Psoas muscle (tissue), 8 donors: Measurements from ENCODE around the gene TMEM14A. TPM values are rescaled to one million over a fixed set of nuclear protein-coding genes. Genes with fewer than 3 reads are reported as not detected.

ENCODE experiments used
- ATAC-seq, 4 donors: fragments of 200-7000 bp; cut with Tn5 transposase; one replicate each; pipeline ENCODE4 v1.9.1; 2020; ENCODE audit warnings: moderate library complexity in 3 of 4, mild to moderate bottlenecking in 2 of 4
- DNase-seq, 2 donors: peaks; one replicate each; pipeline ENCODE4 v3.0.0-alpha.2; 2020
- H3K27ac ChIP-seq: fragments of 200-600 bp; one replicate; pipeline ENCODE4 v1.8.0; 2022
- H3K27me3 ChIP-seq, 3 donors: fragments of 200-600 bp in 1 of 3; one replicate each; pipeline versions ENCODE4 v1.6.1 to v1.8.0; 2013 to 2022; ENCODE audit warnings: low read length in 2 of 3, mild to moderate bottlenecking in 2 of 3, moderate library complexity in 1 of 3; ENCODE audit not compliant: insufficient read depth in 3 of 3
- H3K36me3 ChIP-seq, 2 donors: fragments of 200-600 bp in 1 of 2; one replicate each; pipeline versions ENCODE4 v1.6.1 to v1.8.0; 2013 to 2022; ENCODE audit warnings: low read depth in 1 of 2, mild to moderate bottlenecking in 1 of 2, moderate library complexity in 1 of 2; ENCODE audit not compliant: insufficient read depth in 1 of 2
- H3K4me1 ChIP-seq: fragments of 200-600 bp; one replicate; pipeline ENCODE4 v1.8.0; 2022
- H3K4me3 ChIP-seq: fragments of 200-600 bp; one replicate; pipeline ENCODE4 v1.8.0; 2022; ENCODE audit warnings: mild to moderate bottlenecking
- H3K9me3 ChIP-seq: fragments of 200-600 bp; one replicate; pipeline ENCODE4 v1.8.0; 2022
- WGBS, 3 donors: extraction: QIAGEN DNeasy Blood & Tissue Kit; methylation state at CpG; one replicate each; pipeline versions ENCODE4 v1.1.6 to v1.1.7; 2013; 5-methylcytosine and 5-hydroxymethylcytosine counted together
- intact Hi-C, 2 donors: fragments of 100-400 bp; cut with DNase I; formaldehyde crosslinking; loops; one replicate each; pipeline versions ENCODE4 v1.11.0 to v1.14.2; 2022
- polyA plus RNA-seq, 3 donors: library from polyadenylated mRNA; stranded (reverse); fragments of 200-250 nt; gene quantifications; one replicate each; pipeline ENCODE4 v1.2.3, GENCODE V29; 2013
- total RNA-seq, 4 donors: library from RNA; stranded (reverse); fragmentation: NEBNext Ultra II Directional in 2 of 4; extraction: Animal tissue kit (Norgen Biotek cat#: 25700) in 2 of 4; gene quantifications; one replicate each; pipeline versions ENCODE4 v1.2.1 to v1.2.4, GENCODE V29; 2021 to 2023
- TF ChIP-seq, protein P1 (sequence below): fragments of 200-600 bp; IDR thresholded peaks from one replicate; pipeline ENCODE4 v1.8.0; 2022; ENCODE audit warnings: antibody characterized with exemption
- donor health status: healthy with polysubstance abuse.
- donor health status: DM: no; HTN: no; CAD: no; lungs with moderate emphysema.
- donor health status: Bipolar disorder and iron deficiency.
- donor health status: healthy.
- donor health status: DM: yes; HTN: yes; CAD: no.
- donor health status: DM: no; HTN: no; CAD: no.
- donor health status: DM: no; HTN: no; CAD: no.
- donor health status: DM: yes; HTN: yes; CAD: no.

The TMEM14A gene
- total and polyA plus RNA-seq, 7 donors: 1.2 to 3.5 (median 2.7) TPM

DNA sequence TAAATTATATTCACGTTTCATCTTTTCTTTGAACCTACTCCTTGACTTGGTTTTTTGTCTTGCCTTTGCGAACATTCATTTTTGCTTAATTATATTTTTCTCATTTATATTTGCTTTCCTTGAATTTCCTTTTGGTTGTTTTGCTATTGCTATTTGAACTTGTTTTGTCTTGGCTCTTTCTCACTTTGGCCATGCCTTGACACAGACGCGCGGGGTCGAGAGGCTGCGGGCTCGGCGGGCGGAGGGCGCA is 7.1 kb upstream of the TMEM14A start:
- 0 to 1% (median 0%) methylated on average over 11 of the region's 11 CpGs for WGBS, 3 donors
- intact Hi-C loops: loop anchor here (1.0 to 5.0 kb wide), 4 partner anchors 67 to 248 kb away; no protein-coding TSS in a partner anchor
- no peak overlapping the region for H3K27ac ChIP-seq

DNA sequence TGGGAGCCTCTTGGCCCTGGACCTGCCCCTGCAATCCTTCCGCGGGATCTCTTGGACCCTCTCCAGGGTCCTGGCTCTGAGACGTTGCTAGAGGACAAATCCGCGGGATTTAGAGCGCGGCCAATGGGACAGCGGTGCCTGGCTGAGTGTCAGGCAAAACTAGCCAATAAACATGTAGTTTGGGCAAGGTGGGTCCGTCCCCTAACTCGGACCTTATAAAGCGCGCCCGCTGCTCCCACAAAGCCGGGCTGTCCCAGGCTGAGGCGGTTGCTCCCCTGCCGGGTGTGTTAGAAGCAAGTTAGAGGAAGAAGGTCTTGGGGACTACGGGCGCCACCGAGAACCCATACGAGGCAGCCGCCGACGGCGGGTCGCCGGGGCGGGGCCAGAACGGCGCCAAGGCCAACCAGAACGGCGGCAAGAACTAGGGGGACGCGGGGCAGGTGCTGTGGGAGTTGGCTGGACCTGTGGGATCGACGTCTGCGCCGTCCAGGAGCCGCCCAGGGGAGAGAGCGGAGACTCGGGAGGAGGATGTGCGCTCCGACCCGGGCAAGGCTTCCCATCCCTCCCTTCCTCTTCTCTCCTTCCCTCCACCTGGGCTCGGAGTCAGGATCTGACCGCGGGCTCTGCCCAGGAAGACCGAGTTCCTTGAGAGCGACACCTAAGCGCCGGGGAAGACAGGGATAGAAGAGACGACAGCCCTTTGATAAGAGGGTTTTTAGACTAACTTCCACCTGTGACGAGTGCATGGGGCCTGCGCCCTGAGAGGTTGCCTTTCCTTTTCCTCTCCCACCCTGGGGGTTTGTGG is 6.5 kb upstream of the TMEM14A start:
- ATAC-seq (peak; percentile 89 to 99 (median 98)), DNase-seq (peak; percentile 79 to 87)
- no peaks in the 10 kb centered on the region for H3K9me3 ChIP-seq
- intact Hi-C loops: loop anchor here (5.0 kb wide), 2 partner anchors 67 to 162 kb away; no protein-coding TSS in a partner anchor
- TF ChIP-seq, protein P1, sequence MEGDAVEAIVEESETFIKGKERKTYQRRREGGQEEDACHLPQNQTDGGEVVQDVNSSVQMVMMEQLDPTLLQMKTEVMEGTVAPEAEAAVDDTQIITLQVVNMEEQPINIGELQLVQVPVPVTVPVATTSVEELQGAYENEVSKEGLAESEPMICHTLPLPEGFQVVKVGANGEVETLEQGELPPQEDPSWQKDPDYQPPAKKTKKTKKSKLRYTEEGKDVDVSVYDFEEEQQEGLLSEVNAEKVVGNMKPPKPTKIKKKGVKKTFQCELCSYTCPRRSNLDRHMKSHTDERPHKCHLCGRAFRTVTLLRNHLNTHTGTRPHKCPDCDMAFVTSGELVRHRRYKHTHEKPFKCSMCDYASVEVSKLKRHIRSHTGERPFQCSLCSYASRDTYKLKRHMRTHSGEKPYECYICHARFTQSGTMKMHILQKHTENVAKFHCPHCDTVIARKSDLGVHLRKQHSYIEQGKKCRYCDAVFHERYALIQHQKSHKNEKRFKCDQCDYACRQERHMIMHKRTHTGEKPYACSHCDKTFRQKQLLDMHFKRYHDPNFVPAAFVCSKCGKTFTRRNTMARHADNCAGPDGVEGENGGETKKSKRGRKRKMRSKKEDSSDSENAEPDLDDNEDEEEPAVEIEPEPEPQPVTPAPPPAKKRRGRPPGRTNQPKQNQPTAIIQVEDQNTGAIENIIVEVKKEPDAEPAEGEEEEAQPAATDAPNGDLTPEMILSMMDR: no peak
- 3 to 4% (median 4%) methylated on average over 49 to 53 of the region's 53 CpGs for WGBS, 3 donors
- peak overlapping the region; percentile 84 for H3K4me3 ChIP-seq
- H3K4me1 ChIP-seq: no peaks in the 10 kb centered on the region
- no peaks in the 10 kb centered on the region for H3K36me3 ChIP-seq
- peaks cover 0 to 5% (median 0%) of the 10 kb centered on the region in 3 donors for H3K27me3 ChIP-seq
- peak overlapping the region; percentile 53 for H3K27ac ChIP-seq

More for the DNA sequence above, 7.1 kb upstream of the TMEM14A start:
- Histone ChIP-seq H3K36me3 (no peaks in the 10 kb centered on the region), H3K4me3 (peak overlapping the region; percentile 84), H3K9me3 (no peaks in the 10 kb centered on the region), H3K27me3 (peaks cover 0 to 5% (median 0%) of the 10 kb centered on the region in 3 donors), H3K4me1 (no peaks in the 10 kb centered on the region)
- TF ChIP-seq, protein P1: no peak
- DNase-seq (no peak), ATAC-seq (no peak)

DNA sequence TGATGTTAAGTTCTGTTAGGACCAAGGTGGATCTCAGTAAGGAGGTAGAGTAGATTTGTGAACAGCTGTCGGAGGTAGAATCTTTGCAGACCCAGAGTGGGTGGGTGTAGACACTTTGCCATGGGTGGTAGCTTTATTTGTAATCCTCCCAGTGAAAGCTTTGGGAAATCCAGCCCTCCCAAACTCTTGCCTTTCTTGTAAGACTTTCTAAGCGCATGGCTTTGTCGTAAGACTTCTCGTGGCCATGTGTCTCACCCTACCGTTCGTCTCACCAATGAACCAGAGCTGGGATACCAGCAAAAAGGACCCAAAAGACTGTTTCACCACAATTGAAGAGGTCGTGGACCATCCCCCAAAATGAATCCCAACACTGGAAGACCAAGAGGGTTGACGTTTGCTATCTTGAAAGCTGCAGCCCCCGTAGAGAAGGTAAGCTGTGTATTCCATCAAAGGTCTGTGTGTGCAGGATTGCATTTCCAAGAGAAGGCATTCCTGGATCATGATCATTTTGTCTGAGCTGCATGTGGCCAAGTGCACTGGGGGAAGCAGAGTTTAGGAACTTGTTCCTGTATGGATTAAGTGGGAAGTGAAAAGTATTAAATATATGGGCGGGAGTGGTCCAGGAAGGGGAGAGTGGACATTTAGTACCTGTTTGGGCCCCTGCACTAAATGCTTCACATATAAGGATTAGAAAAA is 5.8 kb upstream of the TMEM14A start:
- DNase-seq (no peak), ATAC-seq (no peak)
- 77 to 82% (median 79%) methylated on average over 10 of the region's 10 CpGs for WGBS, 3 donors
- Histone ChIP-seq H3K36me3 (no peaks in the 10 kb centered on the region), H3K4me3 (peak overlapping the region; percentile 84), H3K9me3 (no peaks in the 10 kb centered on the region), H3K4me1 (no peaks in the 10 kb centered on the region), H3K27ac (no peak overlapping the region), H3K27me3 (peaks cover 0 to 5% (median 0%) of the 10 kb centered on the region in 3 donors)
- intact Hi-C loops: loop anchor here (5.0 kb wide), 3 partner anchors 68 to 378 kb away; no protein-coding TSS in a partner anchor
- TF ChIP-seq, protein P1: no peak

DNA sequence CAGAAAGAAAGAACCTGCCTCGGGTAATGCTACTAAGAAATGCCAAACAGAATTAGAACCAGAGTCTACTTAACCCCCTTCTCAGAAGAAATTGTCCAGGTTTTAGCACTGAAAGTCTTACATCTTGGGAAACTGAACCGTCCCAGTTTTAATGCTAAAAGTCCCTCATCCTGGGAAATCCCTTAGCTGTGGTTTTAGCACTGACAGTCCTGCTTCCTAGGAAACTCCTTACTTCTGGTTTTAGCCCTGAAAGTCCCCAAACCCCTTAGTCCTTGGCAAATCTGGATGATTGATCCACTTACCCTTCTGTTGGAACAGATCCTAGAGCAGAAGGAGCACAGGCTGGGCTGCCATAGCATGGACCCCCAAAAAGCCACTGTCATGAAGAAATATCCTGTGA is 4.8 kb upstream of the TMEM14A start:
- TF ChIP-seq, protein P1: no peak
- H3K4me3 ChIP-seq: no peak overlapping the region
- no peak overlapping the region for H3K27ac ChIP-seq
- WGBS, 3 donors: 91 to 100% (median 93%) methylated on average over 2 of the region's 2 CpGs
- peaks cover 0 to 5% (median 0%) of the 10 kb centered on the region in 3 donors for H3K27me3 ChIP-seq
- DNase-seq (no peak), ATAC-seq (no peak)
- no peaks in the 10 kb centered on the region for H3K36me3 ChIP-seq
- intact Hi-C loops: loop anchor here in 1 of 2 donors (5.0 kb wide), 1 partner anchor 379 kb away; no protein-coding TSS in a partner anchor
- peaks cover 5% of the 10 kb centered on the region for H3K4me1 ChIP-seq
- no peaks in the 10 kb centered on the region for H3K9me3 ChIP-seq
